ENCODE data around the gene GLCE.

The GLCE gene

DNA sequence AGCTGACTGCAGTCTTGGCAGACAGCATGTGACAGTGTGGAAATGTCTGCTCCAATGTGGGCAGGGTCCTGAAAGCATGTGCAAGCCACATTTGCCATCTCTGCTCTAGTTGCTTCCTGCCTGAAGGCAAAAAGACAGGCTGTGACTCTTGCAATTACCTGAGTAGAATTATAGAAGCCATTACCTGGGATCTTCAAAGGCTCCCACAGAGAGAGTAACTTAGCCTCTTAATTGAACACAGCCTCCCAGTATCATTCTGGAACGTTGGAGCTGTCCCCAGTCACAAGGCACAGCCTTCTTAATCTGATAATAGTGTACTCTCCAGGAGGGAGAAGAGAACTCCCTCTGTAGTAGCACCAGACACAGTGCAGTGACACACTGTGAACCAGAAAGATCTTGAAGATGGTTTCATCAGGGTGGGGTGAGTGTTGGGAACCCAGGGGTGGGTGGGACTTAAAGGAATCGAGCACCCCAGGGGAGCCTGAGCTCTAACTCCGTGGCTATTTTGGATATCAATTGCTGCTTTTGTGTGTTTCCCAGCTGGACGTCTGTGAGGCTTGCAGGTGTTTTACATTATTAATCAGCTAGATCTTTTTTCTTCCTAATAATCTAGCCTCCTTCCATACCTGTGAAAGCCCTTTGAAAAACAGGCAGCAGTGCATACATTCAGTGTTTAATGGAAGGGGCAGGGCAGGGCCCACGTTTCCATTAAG lies 40.6 kb upstream of the GLCE start:
- TF ChIP-seq, protein P1, sequence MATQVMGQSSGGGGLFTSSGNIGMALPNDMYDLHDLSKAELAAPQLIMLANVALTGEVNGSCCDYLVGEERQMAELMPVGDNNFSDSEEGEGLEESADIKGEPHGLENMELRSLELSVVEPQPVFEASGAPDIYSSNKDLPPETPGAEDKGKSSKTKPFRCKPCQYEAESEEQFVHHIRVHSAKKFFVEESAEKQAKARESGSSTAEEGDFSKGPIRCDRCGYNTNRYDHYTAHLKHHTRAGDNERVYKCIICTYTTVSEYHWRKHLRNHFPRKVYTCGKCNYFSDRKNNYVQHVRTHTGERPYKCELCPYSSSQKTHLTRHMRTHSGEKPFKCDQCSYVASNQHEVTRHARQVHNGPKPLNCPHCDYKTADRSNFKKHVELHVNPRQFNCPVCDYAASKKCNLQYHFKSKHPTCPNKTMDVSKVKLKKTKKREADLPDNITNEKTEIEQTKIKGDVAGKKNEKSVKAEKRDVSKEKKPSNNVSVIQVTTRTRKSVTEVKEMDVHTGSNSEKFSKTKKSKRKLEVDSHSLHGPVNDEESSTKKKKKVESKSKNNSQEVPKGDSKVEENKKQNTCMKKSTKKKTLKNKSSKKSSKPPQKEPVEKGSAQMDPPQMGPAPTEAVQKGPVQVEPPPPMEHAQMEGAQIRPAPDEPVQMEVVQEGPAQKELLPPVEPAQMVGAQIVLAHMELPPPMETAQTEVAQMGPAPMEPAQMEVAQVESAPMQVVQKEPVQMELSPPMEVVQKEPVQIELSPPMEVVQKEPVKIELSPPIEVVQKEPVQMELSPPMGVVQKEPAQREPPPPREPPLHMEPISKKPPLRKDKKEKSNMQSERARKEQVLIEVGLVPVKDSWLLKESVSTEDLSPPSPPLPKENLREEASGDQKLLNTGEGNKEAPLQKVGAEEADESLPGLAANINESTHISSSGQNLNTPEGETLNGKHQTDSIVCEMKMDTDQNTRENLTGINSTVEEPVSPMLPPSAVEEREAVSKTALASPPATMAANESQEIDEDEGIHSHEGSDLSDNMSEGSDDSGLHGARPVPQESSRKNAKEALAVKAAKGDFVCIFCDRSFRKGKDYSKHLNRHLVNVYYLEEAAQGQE (IDR thresholded peaks at IDR 0.05; ENCODE audit: low read depth), result no peak
- no peak for TF ChIP-seq EP300 (IDR thresholded peaks at IDR 0.05; ENCODE audit: borderline replicate concordance)

DNA sequence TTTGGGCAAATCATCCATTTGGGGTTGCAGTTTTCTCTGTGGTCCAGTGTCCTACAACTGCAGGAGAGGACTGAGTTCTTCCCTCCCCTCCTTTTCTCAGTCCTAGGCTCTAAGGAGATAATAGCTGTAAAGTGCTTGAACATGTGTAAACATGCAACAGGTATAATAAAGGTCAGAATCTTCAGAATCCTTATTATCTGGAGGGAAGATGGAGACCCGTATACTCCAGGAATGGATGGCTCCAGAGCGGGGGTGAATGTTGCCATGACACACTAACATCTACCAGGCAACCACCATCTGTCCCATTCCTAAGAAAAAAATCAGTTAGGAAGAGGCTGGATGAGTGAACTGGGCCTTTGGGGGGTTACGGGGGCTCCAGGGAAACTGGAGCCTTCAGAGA lies 39.7 kb upstream of the GLCE start:
- TF ChIP-seq, protein P2, sequence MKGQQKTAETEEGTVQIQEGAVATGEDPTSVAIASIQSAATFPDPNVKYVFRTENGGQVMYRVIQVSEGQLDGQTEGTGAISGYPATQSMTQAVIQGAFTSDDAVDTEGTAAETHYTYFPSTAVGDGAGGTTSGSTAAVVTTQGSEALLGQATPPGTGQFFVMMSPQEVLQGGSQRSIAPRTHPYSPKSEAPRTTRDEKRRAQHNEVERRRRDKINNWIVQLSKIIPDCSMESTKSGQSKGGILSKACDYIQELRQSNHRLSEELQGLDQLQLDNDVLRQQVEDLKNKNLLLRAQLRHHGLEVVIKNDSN (IDR thresholded peaks at IDR 0.05), result no peak
- TF ChIP-seq, protein P1 (IDR thresholded peaks at IDR 0.05; ENCODE audit: low read depth), result no peak
- TF ChIP-seq FOXM1 (IDR thresholded peaks at IDR 0.05; ENCODE audit: borderline replicate concordance, low read depth) (no peak), TEAD4 (IDR thresholded peaks at IDR 0.05) (no peak), CEBPB (IDR thresholded peaks at IDR 0.05) (no peak), TCF12 (IDR thresholded peaks at IDR 0.05; ENCODE audit: low read depth) (no peak), NFIC (IDR thresholded peaks at IDR 0.05) (no peak), TAF1 (IDR thresholded peaks at IDR 0.05; ENCODE audit: low read depth) (no peak), YY1 (IDR thresholded peaks at IDR 0.05; ENCODE audit: low read depth) (no peak), EGR1 (IDR thresholded peaks at IDR 0.05) (no peak), CREB1 (IDR thresholded peaks at IDR 0.05; ENCODE audit: low read depth) (no peak), ZBTB7A (IDR thresholded peaks at IDR 0.05; ENCODE audit: low read depth) (no peak), EP300 (IDR thresholded peaks at IDR 0.05; ENCODE audit: borderline replicate concordance) (no peak), RAD21 (IDR thresholded peaks at IDR 0.05; ENCODE audit: low read depth) (no peak)
- TF ChIP-seq, protein P3, sequence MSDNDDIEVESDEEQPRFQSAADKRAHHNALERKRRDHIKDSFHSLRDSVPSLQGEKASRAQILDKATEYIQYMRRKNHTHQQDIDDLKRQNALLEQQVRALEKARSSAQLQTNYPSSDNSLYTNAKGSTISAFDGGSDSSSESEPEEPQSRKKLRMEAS (IDR thresholded peaks at IDR 0.05), result no peak

DNA sequence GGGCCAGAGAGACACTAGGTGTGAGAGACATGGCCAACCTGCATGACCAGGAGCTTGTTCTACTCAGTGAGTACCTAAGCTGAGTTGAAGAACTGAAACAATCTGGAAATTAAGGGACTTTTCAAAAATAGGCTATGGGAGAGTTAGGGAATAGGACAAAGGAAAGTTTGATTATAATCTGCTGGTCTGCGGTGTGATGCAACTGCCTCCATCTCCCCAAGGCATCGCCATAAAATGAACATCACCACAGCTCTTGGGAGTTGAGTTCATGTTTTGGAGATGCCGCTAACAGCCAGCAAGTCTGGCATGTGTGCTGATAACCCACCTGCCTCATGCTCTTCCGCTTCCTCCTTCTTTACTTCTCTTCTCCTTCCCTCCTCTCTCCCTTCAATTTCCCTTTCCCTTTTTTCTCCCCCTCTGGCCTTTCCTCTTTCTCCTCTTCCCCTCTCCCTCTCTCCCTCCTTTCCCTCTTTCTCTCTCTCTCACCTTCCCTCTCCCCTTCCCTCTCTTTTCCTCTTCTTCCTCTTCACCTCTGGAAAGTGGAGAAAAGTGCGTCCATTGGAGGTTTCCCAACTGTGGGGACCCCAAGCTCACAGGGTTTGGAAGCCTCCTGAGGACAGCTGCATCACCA lies 39.1 kb upstream of the GLCE start:
- TF ChIP-seq, protein P1 (IDR thresholded peaks at IDR 0.05; ENCODE audit: low read depth), result no peak
- TF ChIP-seq ZBTB7A (IDR thresholded peaks at IDR 0.05; ENCODE audit: low read depth) (no peak), EGR1 (IDR thresholded peaks at IDR 0.05) (no peak), RAD21 (IDR thresholded peaks at IDR 0.05; ENCODE audit: low read depth) (no peak), TEAD4 (IDR thresholded peaks at IDR 0.05) (no peak), CEBPB (IDR thresholded peaks at IDR 0.05) (no peak), NFIC (IDR thresholded peaks at IDR 0.05) (no peak), YY1 (IDR thresholded peaks at IDR 0.05; ENCODE audit: low read depth) (no peak), EP300 (IDR thresholded peaks at IDR 0.05; ENCODE audit: borderline replicate concordance) (no peak), TCF12 (IDR thresholded peaks at IDR 0.05; ENCODE audit: low read depth) (no peak), TAF1 (IDR thresholded peaks at IDR 0.05; ENCODE audit: low read depth) (no peak), FOXM1 (IDR thresholded peaks at IDR 0.05; ENCODE audit: borderline replicate concordance, low read depth) (no peak)
- TF ChIP-seq, protein P2 (IDR thresholded peaks at IDR 0.05), result no peak
- TF ChIP-seq, protein P3 (IDR thresholded peaks at IDR 0.05), result no peak

DNA sequence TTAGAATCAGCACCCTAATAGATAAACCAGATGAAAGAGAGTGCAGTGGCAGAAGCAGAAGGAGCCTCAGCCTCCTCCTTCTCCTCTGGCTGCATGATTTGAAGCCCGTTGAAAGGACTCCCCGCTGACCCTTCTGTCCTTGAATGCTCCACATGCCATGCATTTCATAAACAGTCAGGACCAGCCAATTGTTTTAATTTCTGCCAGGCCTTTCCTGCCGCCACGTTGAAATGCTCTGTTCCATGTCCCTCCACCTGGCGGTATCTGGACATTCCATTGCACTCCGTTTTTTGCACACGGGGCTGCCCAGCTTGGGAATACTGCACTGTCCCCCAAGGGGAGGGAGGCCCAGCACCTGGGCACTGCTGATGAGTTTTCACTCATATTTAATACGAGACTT lies 35.2 kb upstream of the GLCE start:
- TF ChIP-seq, protein P2 (IDR thresholded peaks at IDR 0.05), result no peak
- no peak for TF ChIP-seq FOXM1 (IDR thresholded peaks at IDR 0.05; ENCODE audit: borderline replicate concordance, low read depth)
- TF ChIP-seq, protein P1 (IDR thresholded peaks at IDR 0.05; ENCODE audit: low read depth), result no peak
- TF ChIP-seq YY1 (IDR thresholded peaks at IDR 0.05; ENCODE audit: low read depth), result no peak
- TF ChIP-seq EP300 (IDR thresholded peaks at IDR 0.05; ENCODE audit: borderline replicate concordance), result no peak
- no peak for TF ChIP-seq CREB1 (IDR thresholded peaks at IDR 0.05; ENCODE audit: low read depth)
- TF ChIP-seq EGR1 (IDR thresholded peaks at IDR 0.05), result no peak
- TF ChIP-seq TCF12 (IDR thresholded peaks at IDR 0.05; ENCODE audit: low read depth), result no peak
- no peak for TF ChIP-seq TAF1 (IDR thresholded peaks at IDR 0.05; ENCODE audit: low read depth)
- no peak for TF ChIP-seq NFIC (IDR thresholded peaks at IDR 0.05)
- TF ChIP-seq TEAD4 (IDR thresholded peaks at IDR 0.05), result no peak
- no peak for TF ChIP-seq RAD21 (IDR thresholded peaks at IDR 0.05; ENCODE audit: low read depth)
- no peak for TF ChIP-seq CEBPB (IDR thresholded peaks at IDR 0.05)
- TF ChIP-seq ZBTB7A (IDR thresholded peaks at IDR 0.05; ENCODE audit: low read depth), result no peak
- TF ChIP-seq, protein P3 (IDR thresholded peaks at IDR 0.05), result no peak
